CD14-positive monocyte (primary cell): ENCODE results near the gene NUP93. TPM values are rescaled to one million over a fixed set of nuclear protein-coding genes. Genes with fewer than 3 reads are reported as not detected.
"Not testable (repeated sequence)": the region's sequence is repeated elsewhere in the genome, so short reads cannot be mapped to it uniquely, and the experiment has no call there.

Experiments
- DNase-seq, 3 donors: peaks; one replicate each; pipeline ENCODE4 v3.0.0-alpha.2; 2011 to 2022
- H2AFZ ChIP-seq: 2 replicates; pipeline ENCODE4 v1.6.0; 2012; ENCODE audit warnings: mild to moderate bottlenecking, low read depth, low read length, inconsistent platforms; ENCODE audit not compliant: insufficient read depth, poor library complexity, severe bottlenecking
- H3K27ac ChIP-seq, 2 donors: 1 replicate in 1 of 2; 2 replicates in 1 of 2; pipeline ENCODE4 v1.5.1; 2012 to 2013; ENCODE audit warnings: low read length in 2 of 2, control low read depth in 1 of 2, inconsistent platforms in 1 of 2, low read depth in 1 of 2, mild to moderate bottlenecking in 1 of 2
- H3K27me3 ChIP-seq, 2 donors: one replicate each; pipeline versions ENCODE4 v1.6.0 to v1.6.1; 2011 to 2013; ENCODE audit warnings: low read length in 2 of 2; ENCODE audit not compliant: control insufficient read depth in 2 of 2, insufficient read depth in 2 of 2
- H3K36me3 ChIP-seq, 2 donors: replicated peaks in 1 of 2; 1 replicate in 1 of 2; 2 replicates in 1 of 2; pipeline versions ENCODE4 v1.5.1 to v1.6.1; 2012 to 2013; ENCODE audit warnings: low read length in 2 of 2, control low read depth in 1 of 2, inconsistent platforms in 1 of 2, mild to moderate bottlenecking in 1 of 2; ENCODE audit not compliant: insufficient read depth in 2 of 2, control insufficient read depth in 1 of 2
- H3K4me1 ChIP-seq, 2 donors: 1 replicate in 1 of 2; 2 replicates in 1 of 2; pipeline versions ENCODE4 v1.5.1 to v1.6.1; 2012 to 2013; ENCODE audit warnings: low read length in 2 of 2, control low read depth in 1 of 2, inconsistent platforms in 1 of 2, mild to moderate bottlenecking in 1 of 2, moderate library complexity in 1 of 2; ENCODE audit not compliant: insufficient read depth in 2 of 2, control insufficient read depth in 1 of 2
- H3K4me2 ChIP-seq: replicated peaks from 2 replicates; pipeline ENCODE3; 2012; ENCODE audit warnings: low read length, moderate library complexity, mild to moderate bottlenecking; ENCODE audit not compliant: poor library complexity, severe bottlenecking; ENCODE audit errors: extremely low read depth
- H3K4me3 ChIP-seq, 3 experiments: fragments of 200-600 bp in 1 of 3; sonication (generic) in 1 of 3; replicated peaks in 1 of 3; 1 replicate in 2 of 3; 2 replicates in 1 of 3; pipeline ENCODE4 v1.5.1; 2011 to 2013; ENCODE audit warnings: low read length in 3 of 3, mild to moderate bottlenecking in 3 of 3, control low read depth in 2 of 3, low read depth in 2 of 3, inconsistent platforms in 1 of 3, moderate library complexity in 1 of 3
- H3K79me2 ChIP-seq: 2 replicates; pipeline ENCODE4 v1.6.0; 2012; ENCODE audit warnings: mild to moderate bottlenecking, control low read depth, inconsistent platforms, low read length, moderate library complexity; ENCODE audit not compliant: insufficient read depth
- H3K9ac ChIP-seq: 2 replicates; pipeline ENCODE4 v1.6.0; 2017; ENCODE audit warnings: low read length, mild to moderate bottlenecking; ENCODE audit not compliant: insufficient read depth, poor library complexity, severe bottlenecking
- H3K9me3 ChIP-seq, 2 donors: replicated peaks in 1 of 2; 1 replicate in 1 of 2; 2 replicates in 1 of 2; pipeline versions ENCODE4 v1.5.1 to v1.6.1; 2012 to 2013; ENCODE audit warnings: low read length in 2 of 2, control low read depth in 1 of 2; ENCODE audit not compliant: control insufficient read depth in 1 of 2, insufficient read depth in 1 of 2
- H4K20me1 ChIP-seq: 2 replicates; pipeline ENCODE4 v1.6.0; 2012; ENCODE audit warnings: mild to moderate bottlenecking, low read length, control low read depth, moderate library complexity; ENCODE audit not compliant: insufficient read depth
- H3K27ac Mint-ChIP-seq, 7 donors: one replicate each; pipeline ENCODE4 v1.8.0; 2020; ENCODE audit warnings: mild to moderate bottlenecking in 7 of 7, mixed read lengths in 7 of 7, moderate library complexity in 6 of 7, inconsistent platforms in 2 of 7
- H3K27me3 Mint-ChIP-seq, 3 donors: one replicate each; pipeline ENCODE4 v1.8.0; 2021 to 2022; ENCODE audit warnings: low read depth in 3 of 3, mild to moderate bottlenecking in 3 of 3, mixed read lengths in 3 of 3, moderate library complexity in 3 of 3, inconsistent platforms in 1 of 3
- H3K36me3 Mint-ChIP-seq, 2 donors: one replicate each; pipeline ENCODE4 v1.8.0; 2020; ENCODE audit warnings: mixed read lengths in 2 of 2, inconsistent platforms in 1 of 2, mild to moderate bottlenecking in 1 of 2
- H3K4me1 Mint-ChIP-seq: one replicate; pipeline ENCODE4 v1.8.0; 2020; ENCODE audit warnings: mild to moderate bottlenecking, mixed read lengths
- H3K4me3 Mint-ChIP-seq, 2 donors: one replicate each; pipeline ENCODE4 v1.8.0; 2020; ENCODE audit warnings: mild to moderate bottlenecking in 2 of 2, mixed read lengths in 2 of 2, moderate library complexity in 1 of 2
- H3K9me3 Mint-ChIP-seq, 7 donors: one replicate each; pipeline ENCODE4 v1.8.0; 2020 to 2022; ENCODE audit warnings: mixed read lengths in 7 of 7, mild to moderate bottlenecking in 6 of 7, moderate library complexity in 6 of 7, inconsistent platforms in 2 of 7
- WGBS: methylation state at CpG from one replicate; pipeline ENCODE4 v1.1.5; 2013; ENCODE audit warnings: missing lambda C conversion rate; ENCODE audit not compliant: insufficient coverage; 5-methylcytosine and 5-hydroxymethylcytosine counted together
- intact Hi-C, 2 donors: fragments of 100-400 bp; cut with micrococcal nuclease; formaldehyde crosslinking; loops; one replicate each; pipeline versions ENCODE4 v1.15.0 to v1.15.1; 2023
- polyA plus RNA-seq, 3 donors: library from polyadenylated mRNA; depleted of rRNA in 1 of 3; unstranded in 2 of 3; stranded (reverse) in 1 of 3; fragments of 300-500 nt in 2 of 3; fragments of >200 nt in 1 of 3; fragmentation: Illumina TruSeq in 2 of 3; gene quantifications; 1 replicate in 2 of 3; 2 replicates in 1 of 3; pipeline ENCODE4 v1.2.3, GENCODE V29; 2012 to 2021
- TF ChIP-seq, protein P1 (sequence below): fragments of 200-600 bp; IDR thresholded peaks from one replicate; pipeline ENCODE4 v1.8.0; 2022; ENCODE audit warnings: antibody characterized with exemption, mild to moderate bottlenecking

The NUP93 gene
- polyA plus RNA-seq, 3 donors, result 46.6 to 77.7 (median 59.4) TPM

DNA sequence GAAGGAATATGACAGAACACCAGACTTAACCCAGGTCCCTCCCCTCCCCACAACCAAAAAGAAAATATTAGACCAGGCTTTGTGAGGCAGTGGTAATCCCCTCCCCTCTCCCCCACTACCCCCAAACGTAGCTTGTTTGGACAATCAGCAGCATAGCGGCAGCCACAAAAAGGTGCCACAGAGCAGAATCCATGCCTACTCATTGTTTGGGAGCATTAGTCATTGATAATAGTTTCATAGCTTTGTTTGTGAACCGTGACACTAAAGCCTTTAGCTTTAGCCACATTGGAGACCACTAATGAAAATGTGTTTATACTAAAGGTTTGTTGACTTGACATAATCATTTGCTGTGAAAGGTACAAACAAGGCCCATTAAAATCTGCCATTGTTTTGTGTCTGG is 65.1 kb downstream of the NUP93 start:
- Histone ChIP-seq H2AFZ (no peak overlapping the region), H3K4me1 (no peaks in the 10 kb centered on the region), H3K27ac (no peak overlapping the region), H3K36me3 (peaks cover 9 to 25% of the 10 kb centered on the region in 2 donors), H3K4me2 (no peak overlapping the region), H4K20me1 (peaks cover 30% of the 10 kb centered on the region), H3K9me3 (no peaks in the 10 kb centered on the region), H3K9ac (no peak overlapping the region), H3K4me3 (no peak overlapping the region), H3K79me2 (no peaks in the 10 kb centered on the region), H3K27me3 (no peaks in the 10 kb centered on the region)
- no peak overlapping the region for H3K27ac Mint-ChIP-seq
- no peak for DNase-seq
- H3K4me3 Mint-ChIP-seq, result no peak overlapping the region
- H3K9me3 Mint-ChIP-seq, result no peaks in the 10 kb centered on the region
- intact Hi-C loops, result no loop called here
- H3K4me1 Mint-ChIP-seq, result peaks cover 10% of the 10 kb centered on the region
- H3K36me3 Mint-ChIP-seq, result peaks cover 16 to 18% of the 10 kb centered on the region in 2 donors
- TF ChIP-seq, protein P1, sequence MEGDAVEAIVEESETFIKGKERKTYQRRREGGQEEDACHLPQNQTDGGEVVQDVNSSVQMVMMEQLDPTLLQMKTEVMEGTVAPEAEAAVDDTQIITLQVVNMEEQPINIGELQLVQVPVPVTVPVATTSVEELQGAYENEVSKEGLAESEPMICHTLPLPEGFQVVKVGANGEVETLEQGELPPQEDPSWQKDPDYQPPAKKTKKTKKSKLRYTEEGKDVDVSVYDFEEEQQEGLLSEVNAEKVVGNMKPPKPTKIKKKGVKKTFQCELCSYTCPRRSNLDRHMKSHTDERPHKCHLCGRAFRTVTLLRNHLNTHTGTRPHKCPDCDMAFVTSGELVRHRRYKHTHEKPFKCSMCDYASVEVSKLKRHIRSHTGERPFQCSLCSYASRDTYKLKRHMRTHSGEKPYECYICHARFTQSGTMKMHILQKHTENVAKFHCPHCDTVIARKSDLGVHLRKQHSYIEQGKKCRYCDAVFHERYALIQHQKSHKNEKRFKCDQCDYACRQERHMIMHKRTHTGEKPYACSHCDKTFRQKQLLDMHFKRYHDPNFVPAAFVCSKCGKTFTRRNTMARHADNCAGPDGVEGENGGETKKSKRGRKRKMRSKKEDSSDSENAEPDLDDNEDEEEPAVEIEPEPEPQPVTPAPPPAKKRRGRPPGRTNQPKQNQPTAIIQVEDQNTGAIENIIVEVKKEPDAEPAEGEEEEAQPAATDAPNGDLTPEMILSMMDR, result no peak
- no peaks in the 10 kb centered on the region for H3K27me3 Mint-ChIP-seq
- no CpG with 5 or more reads among the region's 3 CpGs for WGBS

DNA sequence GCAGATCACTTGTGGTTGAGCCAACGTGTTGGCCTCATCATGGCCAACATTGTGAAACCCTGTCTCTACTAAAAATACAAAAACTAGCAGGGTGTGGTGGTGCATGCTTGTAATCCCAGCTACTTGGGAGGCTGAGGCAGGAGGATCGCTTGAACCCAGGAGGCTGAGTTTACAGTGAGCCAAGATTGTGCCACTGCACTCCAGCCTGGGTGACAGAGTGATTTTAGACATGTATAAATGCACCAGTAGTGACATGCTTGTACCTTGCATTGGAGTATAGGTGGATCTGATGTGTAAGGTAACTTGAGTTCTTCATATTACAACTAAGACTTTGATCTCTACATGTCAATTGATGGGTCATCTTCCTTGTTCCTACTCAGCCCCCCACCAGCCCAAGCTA is 67.1 kb downstream of the NUP93 start:
- H3K9me3 ChIP-seq, H3K4me3 Mint-ChIP-seq, H3K4me2 ChIP-seq, H3K4me1 ChIP-seq, H3K27ac ChIP-seq, H3K9me3 Mint-ChIP-seq, DNase-seq, intact Hi-C loops, H3K4me3 ChIP-seq, H3K27me3 Mint-ChIP-seq, H3K27me3 ChIP-seq, H3K9ac ChIP-seq, H2AFZ ChIP-seq, H3K79me2 ChIP-seq: not testable (repeated sequence)
- Mint-ChIP-seq H3K4me1 (peaks cover 10% of the 10 kb centered on the region), H3K27ac (peak overlapping the region in 1 of 7 donors; percentile 24), H3K36me3 (peaks cover 19 to 22% of the 10 kb centered on the region in 2 donors)
- WGBS, result 100% methylated on average over 1 of the region's 2 CpGs
- Histone ChIP-seq H4K20me1 (peaks cover 17% of the 10 kb centered on the region), H3K36me3 (peaks cover 9 to 32% of the 10 kb centered on the region in 2 donors)
